GM18909 (cell line): Measurements from ENCODE around the gene CFAP53.

Source experiments
- ATAC-seq: cut with Tn5 transposase; IDR thresholded peaks from one replicate; pipeline ENCODE4 v1.9.1; 2021; ENCODE audit warnings: mild to moderate bottlenecking; ENCODE audit not compliant: unreplicated experiment, poor library complexity

CFAP53 gene

DNA sequence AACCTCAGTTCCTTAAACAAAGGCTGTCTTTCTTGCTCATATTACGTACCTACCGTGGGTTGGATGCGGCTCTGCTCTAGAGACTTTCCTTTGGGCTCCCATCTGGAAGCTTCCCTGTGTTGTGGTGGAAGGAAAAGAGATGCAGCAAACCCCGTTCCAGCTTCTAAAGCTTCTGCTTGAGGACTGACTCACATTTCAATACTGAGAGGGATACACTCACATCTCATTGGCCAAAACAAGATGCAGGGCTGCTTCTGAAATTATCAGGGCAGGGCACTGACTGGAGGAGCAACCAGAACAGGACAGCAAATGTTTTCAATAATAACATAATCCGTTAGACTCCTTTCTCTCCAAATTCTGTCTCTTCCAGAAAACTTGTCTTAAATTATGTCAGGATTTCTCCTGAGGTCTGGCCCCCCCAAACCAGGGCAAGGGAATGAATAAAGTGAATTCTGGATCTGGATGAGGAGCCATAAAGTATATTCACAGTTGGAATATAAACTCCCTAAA is 66.9 kb downstream of the CFAP53 start:
- no peak for ATAC-seq

DNA sequence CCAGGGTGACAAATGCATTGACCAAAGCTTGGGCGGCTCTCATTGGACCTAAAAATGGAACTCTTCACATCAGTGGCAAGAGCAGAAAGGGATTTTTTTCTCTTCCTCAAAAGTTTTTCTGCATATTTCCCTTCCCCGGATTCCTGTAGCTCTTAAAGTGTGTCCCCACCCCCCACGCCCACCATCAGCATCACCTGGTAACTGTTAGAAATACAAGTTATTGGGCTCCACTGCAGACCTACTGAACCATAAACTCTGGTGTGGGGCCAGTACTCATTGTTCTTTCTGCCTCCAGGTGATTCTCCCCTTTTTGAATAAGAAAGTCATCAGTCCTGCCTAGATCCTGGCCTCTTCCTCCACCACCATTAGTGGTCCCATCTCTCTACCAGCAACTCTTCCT is 70.0 kb downstream of the CFAP53 start:
- ATAC-seq: no peak

GRCh38 chr18:50195689-50196088 is 70.6 kb downstream of the CFAP53 start:
- no peak for ATAC-seq

DNA sequence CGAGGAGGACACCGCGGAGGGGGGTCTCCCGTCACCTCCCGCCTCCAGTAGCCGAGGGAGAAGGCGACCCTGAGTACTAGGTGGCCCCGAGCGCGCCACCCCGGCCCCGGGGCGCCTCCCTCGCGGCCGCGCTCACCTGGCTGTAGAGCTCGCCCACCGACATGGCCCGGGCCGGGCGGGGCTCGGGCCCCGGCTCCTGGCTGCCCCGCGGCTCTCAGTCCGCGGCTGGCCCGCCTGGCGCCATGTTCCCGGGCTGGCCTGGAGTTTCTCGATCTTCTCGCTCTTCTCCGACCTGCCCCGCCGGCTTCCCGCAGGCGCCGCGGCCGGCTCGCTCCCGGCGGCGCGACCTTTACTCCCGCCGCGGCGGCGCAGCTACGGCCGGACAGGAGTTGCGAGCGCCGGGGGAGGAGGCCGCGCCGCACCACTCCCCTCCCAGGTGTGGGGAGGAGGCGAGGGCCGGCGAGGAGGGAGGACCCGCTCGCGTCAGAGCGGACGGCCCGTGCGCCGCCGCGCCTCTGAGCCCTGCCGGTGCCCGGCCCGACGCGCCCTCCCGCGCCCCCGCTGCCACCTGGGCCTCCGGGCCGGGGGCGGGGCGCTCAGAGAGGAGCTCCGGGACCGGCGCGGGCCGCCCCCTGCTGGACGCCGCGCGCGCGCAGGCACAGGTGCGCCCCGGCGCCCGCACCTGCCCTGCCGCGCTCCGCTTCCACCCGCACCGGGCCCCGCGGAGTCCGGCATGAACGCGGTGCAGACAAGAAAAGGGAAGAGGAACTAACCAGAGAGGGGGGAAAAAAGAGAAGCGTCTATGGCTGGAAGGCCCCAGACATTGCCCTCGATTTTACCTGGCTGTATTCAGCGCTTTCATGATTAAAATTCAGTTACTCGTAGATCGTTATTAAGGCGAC is 71.4 kb downstream of the CFAP53 start, which contains the start of gene MYO5B:
Gene MYO5B, minus strand, starts transcription at position 517 of the 902 bp plus-strand sequence. Its CDS starts 354 bp downstream, at position 163.
- ATAC-seq: peak; percentile 88

- ATAC-seq: no peak
Measured at GRCh38 chr18:50193796-50194630, 72.3 kb downstream of the CFAP53 start.

- no peak for ATAC-seq
Measured at GRCh38 chr18:50192995-50193795, 73.1 kb downstream of the CFAP53 start.

- no peak for ATAC-seq
Measured at GRCh38 chr18:50190926-50191325, 75.4 kb downstream of the CFAP53 start.

- ATAC-seq: no peak
Measured at GRCh38 chr18:50190236-50190635, 76.1 kb downstream of the CFAP53 start.

DNA sequence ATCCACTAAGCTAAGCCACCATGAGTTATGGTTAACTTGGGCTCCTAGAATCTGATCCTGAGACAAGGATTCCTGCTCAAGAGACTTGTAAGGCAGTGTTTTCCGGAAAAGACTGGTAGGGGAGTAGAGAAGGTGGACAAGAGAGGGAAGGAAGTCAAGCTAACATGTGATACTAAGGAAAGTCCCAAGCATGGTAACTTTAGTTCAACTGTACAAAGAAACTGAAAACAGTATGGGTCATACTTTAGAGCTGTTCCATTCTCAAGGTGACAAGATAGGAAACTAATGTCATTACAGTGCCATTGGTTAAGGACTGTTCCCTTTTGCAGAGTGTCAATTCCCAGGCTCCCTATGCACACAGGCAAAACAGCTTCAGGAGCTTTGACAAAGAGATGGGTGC is 77.1 kb downstream of the CFAP53 start:
- ATAC-seq: no peak

GRCh38 chr18:50188652-50189051 is 77.6 kb downstream of the CFAP53 start:
- ATAC-seq: no peak

DNA sequence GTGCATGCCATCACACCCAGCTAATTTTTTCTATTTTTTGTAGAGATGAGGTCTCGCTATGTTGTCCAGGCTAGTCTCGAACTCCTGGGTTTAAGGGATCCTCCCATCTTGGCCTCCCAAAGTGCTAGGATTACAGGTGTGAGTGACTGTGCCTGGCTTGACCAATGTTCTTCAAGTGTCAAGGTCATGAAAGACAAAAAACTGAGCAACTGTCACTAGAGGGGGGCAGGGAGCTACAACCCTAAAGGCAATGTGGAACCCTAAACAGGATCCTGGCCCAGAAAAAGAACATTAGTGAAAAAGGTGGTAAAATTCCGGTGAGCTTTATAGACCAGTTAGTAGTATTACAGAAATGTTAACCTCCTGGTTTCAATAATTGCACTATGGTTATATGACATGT is 78.6 kb downstream of the CFAP53 start:
- ATAC-seq: no peak

DNA sequence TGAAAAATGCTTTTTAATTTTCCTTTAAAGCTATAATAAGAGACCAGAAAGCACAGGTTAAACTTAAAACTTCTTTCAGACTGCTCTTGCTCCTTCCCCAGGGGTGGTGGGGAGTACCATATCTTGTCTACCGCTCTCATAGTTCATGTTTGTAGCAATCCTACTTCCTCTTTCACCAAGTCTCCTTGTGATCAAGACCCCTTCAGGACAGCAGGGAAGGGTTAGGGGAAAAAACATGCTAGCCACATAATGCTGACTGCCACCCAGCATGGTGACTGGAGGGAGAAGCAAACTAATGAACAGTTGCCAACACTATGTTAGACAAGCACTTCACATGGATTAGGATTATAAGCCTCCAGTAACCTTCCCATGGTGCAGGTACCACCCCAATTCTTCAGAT is 79.9 kb downstream of the CFAP53 start:
- no peak for ATAC-seq

DNA sequence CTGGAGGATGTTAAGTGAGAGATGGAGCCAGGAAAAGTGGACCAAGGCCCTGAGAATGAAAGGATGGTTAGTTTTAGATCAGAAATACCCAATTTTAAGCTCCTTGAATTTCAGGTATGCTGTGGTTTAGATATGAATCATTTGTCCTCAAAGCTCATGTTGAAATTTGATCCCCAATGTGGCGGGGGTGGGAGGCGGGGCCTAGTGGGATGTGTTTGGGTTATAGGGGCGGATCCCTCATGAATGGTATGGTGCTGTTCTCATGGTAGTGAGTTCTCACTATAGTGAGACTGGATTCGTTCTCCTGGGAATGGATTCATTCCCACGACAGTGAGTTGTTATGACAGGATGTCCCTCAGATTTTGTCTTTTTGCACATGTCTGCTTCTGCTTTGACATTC is 82.7 kb downstream of the CFAP53 start:
- ATAC-seq: no peak

DNA sequence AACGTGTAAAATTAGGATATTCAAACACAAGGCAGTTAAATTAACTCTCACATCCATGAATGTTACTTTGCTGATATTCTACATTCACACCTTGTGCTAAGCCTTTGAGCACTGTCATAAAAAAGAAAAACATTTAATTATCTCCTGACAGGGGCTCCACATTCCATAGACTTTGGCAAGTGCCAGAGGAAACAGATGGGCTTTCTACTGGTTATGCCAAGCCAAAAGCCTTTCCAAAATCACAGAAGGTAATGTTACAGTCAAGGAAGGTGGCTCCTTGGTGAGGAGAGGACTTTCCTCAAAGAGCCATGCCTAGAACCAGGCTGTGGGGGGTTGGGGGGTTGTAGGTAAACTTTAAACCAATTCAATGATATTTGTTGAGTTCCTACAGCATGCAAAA is 83.8 kb downstream of the CFAP53 start:
- no peak for ATAC-seq

DNA sequence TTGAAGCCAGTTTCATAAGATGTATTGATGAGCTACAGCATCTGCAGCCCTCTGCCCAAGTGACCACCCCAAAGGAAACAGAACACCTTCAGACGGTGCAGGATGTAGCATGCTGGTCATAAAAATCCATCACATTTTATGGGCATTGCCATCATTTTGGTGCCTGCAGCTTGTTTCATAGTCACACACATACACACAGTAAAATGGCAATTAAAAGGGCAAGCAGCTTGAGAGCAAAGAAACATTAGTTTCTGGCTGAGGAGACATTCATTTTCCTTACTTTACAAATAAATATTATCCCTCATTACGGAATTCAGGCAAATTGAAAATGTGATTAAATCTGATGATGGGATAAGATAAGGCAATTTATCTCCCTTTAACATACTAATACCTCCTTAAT is 84.7 kb downstream of the CFAP53 start:
- no peak for ATAC-seq

GRCh38 chr18:50179465-50179864 is 86.8 kb downstream of the CFAP53 start:
- ATAC-seq: no peak

GRCh38 chr18:50177294-50177992 is 88.9 kb downstream of the CFAP53 start:
- no peak for ATAC-seq
